ENCODE measurements around the gene IL37. TPM values are rescaled to one million over a fixed set of nuclear protein-coding genes. Genes with fewer than 3 reads are reported as not detected.

IL37 gene
- total and polyA plus RNA-seq, 2 experiments from 2014 or later: not detected

DNA sequence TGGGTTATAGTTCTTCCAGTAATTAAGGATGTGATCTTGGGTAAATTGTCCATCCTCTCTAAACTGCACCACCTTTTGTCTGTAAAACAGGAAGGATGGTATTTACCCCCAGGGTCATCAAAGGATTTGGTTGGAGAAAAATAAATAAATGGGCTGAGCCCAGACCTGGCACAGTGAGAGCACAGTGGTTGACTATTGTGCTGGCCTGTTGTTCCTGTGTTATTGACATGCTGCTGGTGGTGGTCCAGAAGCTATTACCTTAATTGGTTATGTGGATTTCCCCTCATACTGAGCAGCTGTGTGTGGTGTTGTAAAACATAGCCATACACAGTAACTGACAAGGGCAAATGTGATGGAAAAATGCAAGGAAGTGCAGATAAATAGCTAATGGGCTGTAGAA lies 746 bp upstream of the IL37 start:
- H3K36me3 ChIP-seq (ENCODE audit: low read depth): no peaks in the 10 kb centered on the region
- in situ Hi-C loops (cut with MboI): no loop called here
- H3F3A ChIP-seq (ENCODE audit: insufficient read depth): no peaks in the 10 kb centered on the region
- H3K4me1 ChIP-seq (ENCODE audit: insufficient read depth): no peaks in the 10 kb centered on the region
- H3K4me2 ChIP-seq (ENCODE audit: unreplicated experiment): no peak overlapping the region
- no peaks in the 10 kb centered on the region for H3K79me2 ChIP-seq (ENCODE audit: insufficient read depth)
- H3K9me2 ChIP-seq (ENCODE audit: insufficient read depth): no peaks in the 10 kb centered on the region
- H3K4me3 ChIP-seq: no peak overlapping the region
- no peak overlapping the region for H3K9ac ChIP-seq
- no peak for DNase-seq
- TF ChIP-seq EZH2 (IDR thresholded peaks at IDR 0.05; ENCODE audit: insufficient read depth, poor library complexity, severe bottlenecking) (no peak), EZH2phosphoT487 (IDR thresholded peaks at IDR 0.05; ENCODE audit: insufficient read depth, low read depth) (no peak)
- no peaks in the 10 kb centered on the region for H4K20me1 ChIP-seq (ENCODE audit: insufficient read depth)
- peaks cover 27% of the 10 kb centered on the region for H3K27me3 ChIP-seq (replicated peaks; ENCODE audit: insufficient read depth)
- no peak overlapping the region for H3K27ac ChIP-seq
- H2AFZ ChIP-seq: no peak overlapping the region
- H3K9me3 ChIP-seq (ENCODE audit: low read depth): no peaks in the 10 kb centered on the region

DNA sequence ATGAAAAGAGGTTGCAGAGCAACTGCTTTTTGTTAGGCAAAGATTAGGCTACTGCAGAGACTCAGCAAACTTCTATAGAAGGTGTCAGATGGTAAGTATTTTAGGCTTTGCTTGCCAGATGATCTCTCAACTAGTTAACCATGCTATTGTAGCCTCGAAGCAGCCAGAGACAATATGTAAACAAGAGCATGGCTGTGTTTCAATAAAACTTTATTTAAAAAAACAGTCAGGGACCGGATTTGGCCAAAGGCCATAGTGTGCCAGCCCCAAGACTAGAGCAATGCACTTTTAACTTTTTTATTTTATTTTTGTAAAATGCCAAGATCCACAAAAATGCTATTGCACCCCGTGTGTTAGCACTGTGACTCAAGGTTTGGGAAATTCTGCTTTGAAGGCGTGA lies 1.4 kb downstream of the IL37 start:
- in situ Hi-C loops (cut with MboI): no loop called here

DNA sequence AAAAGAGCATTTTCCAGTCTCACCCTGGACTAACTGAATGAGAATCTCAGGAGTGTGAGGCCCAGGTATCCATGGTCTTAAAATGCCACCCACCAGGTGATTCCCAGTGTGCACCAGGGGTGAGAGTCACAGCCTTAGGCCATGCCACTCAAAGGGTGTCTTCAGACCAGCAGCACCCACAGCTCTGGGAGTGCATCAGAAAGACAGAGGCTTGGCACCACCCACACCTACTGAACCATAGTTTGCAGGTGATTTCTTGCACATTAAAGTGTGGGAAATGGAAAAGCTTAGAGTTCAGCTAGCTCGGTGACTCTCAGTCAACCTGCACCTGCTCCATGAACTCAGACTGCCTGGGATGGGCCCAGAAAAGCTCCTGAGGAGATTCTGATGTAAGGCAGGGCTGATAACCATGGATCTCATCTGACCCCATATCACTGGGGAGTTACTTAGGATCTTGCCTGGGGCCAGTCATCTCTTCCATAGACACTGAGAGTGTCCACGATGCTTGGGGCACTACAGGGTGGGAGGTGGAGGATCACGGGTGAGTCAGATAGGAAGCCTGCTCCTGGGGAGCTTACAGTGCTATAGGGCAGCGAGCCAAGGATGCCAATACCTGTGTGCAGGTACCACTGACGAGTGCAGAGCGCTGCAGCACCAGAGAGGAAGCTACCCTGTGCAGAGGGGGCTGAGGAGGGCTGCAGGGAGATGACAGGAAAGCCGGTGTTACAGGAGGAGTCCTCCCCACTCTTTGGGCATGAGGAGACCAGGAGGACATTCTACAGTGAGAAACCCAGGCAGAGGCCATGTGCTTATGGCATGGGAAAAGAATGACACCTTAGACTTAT lies 4.6 kb downstream of the IL37 start:
- in situ Hi-C loops (cut with MboI): no loop called here
- 54 to 59% methylated on average over 7 of the region's 7 CpGs for WGBS, 2 experiments (ENCODE audit: low coverage in 1 of 2, low lambda C conversion rate in 2 of 2, missing lambda C conversion rate in 2 of 2)
- H3K9ac ChIP-seq: no peak overlapping the region

More for the DNA sequence above, 1.4 kb downstream of the IL37 start:
- Histone ChIP-seq H3K9me2 (ENCODE audit: insufficient read depth) (no peaks in the 10 kb centered on the region), H4K20me1 (ENCODE audit: insufficient read depth) (no peaks in the 10 kb centered on the region), H3K4me1 (ENCODE audit: insufficient read depth) (no peaks in the 10 kb centered on the region), H3K79me2 (ENCODE audit: insufficient read depth) (no peaks in the 10 kb centered on the region), H3K27ac (no peak overlapping the region), H3K36me3 (ENCODE audit: low read depth) (no peaks in the 10 kb centered on the region), H3F3A (ENCODE audit: insufficient read depth) (no peaks in the 10 kb centered on the region), H3K9me3 (ENCODE audit: low read depth) (no peaks in the 10 kb centered on the region), H3K4me3 (no peak overlapping the region), H3K27me3 (replicated peaks; ENCODE audit: insufficient read depth) (peaks cover 22% of the 10 kb centered on the region), H3K9ac (no peak overlapping the region), H2AFZ (no peak overlapping the region), H3K4me2 (ENCODE audit: unreplicated experiment) (no peak overlapping the region)
- no peak for DNase-seq
- TF ChIP-seq EZH2 (IDR thresholded peaks at IDR 0.05; ENCODE audit: insufficient read depth, poor library complexity, severe bottlenecking) (no peak), EZH2phosphoT487 (IDR thresholded peaks at IDR 0.05; ENCODE audit: insufficient read depth, low read depth) (no peak)
- 46 to 48% methylated on average over 4 of the region's 4 CpGs for WGBS, 2 experiments (ENCODE audit: low coverage in 1 of 2, low lambda C conversion rate in 2 of 2, missing lambda C conversion rate in 2 of 2)

DNA sequence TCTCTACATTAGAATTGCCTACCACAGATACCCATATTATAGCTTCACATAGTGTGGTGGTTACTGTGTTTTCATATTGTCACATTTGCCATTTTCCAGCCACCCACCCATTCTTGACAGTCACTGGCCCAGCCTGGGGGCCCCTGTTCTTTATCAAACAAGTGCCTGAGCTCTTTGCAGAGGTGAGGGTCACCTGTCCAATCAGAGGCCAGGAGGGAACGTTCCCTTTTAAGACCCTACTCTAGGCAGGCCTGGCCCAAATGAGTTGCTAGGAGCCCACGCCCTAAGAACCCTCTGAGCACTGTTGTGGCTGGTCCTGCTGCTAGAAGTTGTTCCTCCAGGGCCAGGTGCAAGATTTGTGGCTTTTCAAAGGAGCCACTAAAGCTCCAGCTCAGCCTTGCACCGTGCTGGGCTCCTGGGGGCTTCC lies 5.2 kb downstream of the IL37 start:
- no peaks in the 10 kb centered on the region for H3K9me2 ChIP-seq (ENCODE audit: insufficient read depth)
- 20 to 27% methylated on average over 3 of the region's 3 CpGs for WGBS, 2 experiments (ENCODE audit: low coverage in 1 of 2, low lambda C conversion rate in 2 of 2, missing lambda C conversion rate in 2 of 2)

More for the DNA sequence above, 4.6 kb downstream of the IL37 start:
- no peak overlapping the region for H3K4me2 ChIP-seq (ENCODE audit: unreplicated experiment)
- no peak overlapping the region for H3K4me3 ChIP-seq
- no peaks in the 10 kb centered on the region for H3F3A ChIP-seq (ENCODE audit: insufficient read depth)
- TF ChIP-seq EZH2 (IDR thresholded peaks at IDR 0.05; ENCODE audit: insufficient read depth, poor library complexity, severe bottlenecking) (no peak), EZH2phosphoT487 (IDR thresholded peaks at IDR 0.05; ENCODE audit: insufficient read depth, low read depth) (no peak)
- no peaks in the 10 kb centered on the region for H3K4me1 ChIP-seq (ENCODE audit: insufficient read depth)
- H3K79me2 ChIP-seq (ENCODE audit: insufficient read depth): no peaks in the 10 kb centered on the region
- H2AFZ ChIP-seq: no peak overlapping the region
- H4K20me1 ChIP-seq (ENCODE audit: insufficient read depth): no peaks in the 10 kb centered on the region
- H3K27ac ChIP-seq: no peak overlapping the region
- H3K27me3 ChIP-seq (replicated peaks; ENCODE audit: insufficient read depth): peaks cover 27% of the 10 kb centered on the region
- no peaks in the 10 kb centered on the region for H3K9me2 ChIP-seq (ENCODE audit: insufficient read depth)
- H3K36me3 ChIP-seq (ENCODE audit: low read depth): no peaks in the 10 kb centered on the region
- H3K9me3 ChIP-seq (ENCODE audit: low read depth): no peaks in the 10 kb centered on the region
- no peak for DNase-seq

More for the DNA sequence above, 5.2 kb downstream of the IL37 start:
- no peak for TF ChIP-seq EZH2 (IDR thresholded peaks at IDR 0.05; ENCODE audit: insufficient read depth, poor library complexity, severe bottlenecking)
- TF ChIP-seq EZH2phosphoT487 (IDR thresholded peaks at IDR 0.05; ENCODE audit: insufficient read depth, low read depth): no peak
- no peaks in the 10 kb centered on the region for H4K20me1 ChIP-seq (ENCODE audit: insufficient read depth)
- in situ Hi-C loops (cut with MboI): no loop called here
- H3K4me3 ChIP-seq: no peak overlapping the region
- H3K36me3 ChIP-seq (ENCODE audit: low read depth): no peaks in the 10 kb centered on the region
- H3K9ac ChIP-seq: no peak overlapping the region
- no peaks in the 10 kb centered on the region for H3F3A ChIP-seq (ENCODE audit: insufficient read depth)
- H3K9me3 ChIP-seq (ENCODE audit: low read depth): no peaks in the 10 kb centered on the region
- H3K4me2 ChIP-seq (ENCODE audit: unreplicated experiment): no peak overlapping the region
- no peak for DNase-seq
- H2AFZ ChIP-seq: no peak overlapping the region
- no peaks in the 10 kb centered on the region for H3K79me2 ChIP-seq (ENCODE audit: insufficient read depth)
- H3K27me3 ChIP-seq (replicated peaks; ENCODE audit: insufficient read depth): peaks cover 21% of the 10 kb centered on the region
- no peak overlapping the region for H3K27ac ChIP-seq
- H3K4me1 ChIP-seq (ENCODE audit: insufficient read depth): no peaks in the 10 kb centered on the region

Measured in GM23248 (cell line).